HepG2 (cell line): Measurements from ENCODE around the gene RPL37A. TPM values are rescaled to one million over a fixed set of nuclear protein-coding genes. Genes with fewer than 3 reads are reported as not detected.
A peak's percentile ranks its signal among the peaks of the same experiment; 100 is the strongest.

Experiments used
- BRCA1 ChIP-seq: sonication (generic); formaldehyde crosslinking; IDR thresholded peaks from 2 replicates; pipeline ENCODE4 v1.4.0; 2020; ENCODE audit warnings: missing genetic modification reagents
- CREM ChIP-seq, 2 experiments: sonication (generic) in 1 of 2; formaldehyde crosslinking in 1 of 2; IDR thresholded peaks; 2 replicates each; pipeline versions ENCODE4 v1.4.0 to v1.6.1; 2016 to 2020; ENCODE audit warnings: antibody characterized with exemption in 1 of 2, mild to moderate bottlenecking in 1 of 2, missing genetic modification reagents in 1 of 2
- FOSL2 ChIP-seq: sonication (generic); formaldehyde crosslinking; IDR thresholded peaks from 2 replicates; pipeline ENCODE4 v1.4.0; 2020; ENCODE audit warnings: missing genetic modification reagents
- FOXA1 ChIP-seq, 2 experiments: fragments of 450-650 bp in 1 of 2; sonication (generic) in 1 of 2; formaldehyde crosslinking in 1 of 2; IDR thresholded peaks; 2 replicates each; pipeline versions ENCODE4 v1.4.0 to v1.6.1; 2016 to 2020; ENCODE audit warnings: missing genetic modification reagents in 1 of 2
- FOXJ3 ChIP-seq: sonication (generic); formaldehyde crosslinking; IDR thresholded peaks from 2 replicates; pipeline ENCODE4 v1.4.0; 2020; ENCODE audit warnings: missing genetic modification reagents, mild to moderate bottlenecking, borderline replicate concordance
- FOXK1 ChIP-seq: sonication (generic); formaldehyde crosslinking; IDR thresholded peaks from 2 replicates; pipeline ENCODE4 v1.4.0; 2020; ENCODE audit warnings: low read depth, missing genetic modification reagents, borderline replicate concordance
- FOXM1 ChIP-seq: sonication (generic); formaldehyde crosslinking; IDR thresholded peaks from 2 replicates; pipeline ENCODE4 v1.5.0; 2020; ENCODE audit warnings: missing genetic modification reagents
- GATAD1 ChIP-seq: IDR thresholded peaks from 2 replicates; pipeline ENCODE4 v1.6.1; 2016; ENCODE audit warnings: missing genetic modification reagents, missing compliant biosample characterization
- GATAD2A ChIP-seq: IDR thresholded peaks from 2 replicates; pipeline ENCODE4 v1.6.1; 2016
- HDAC2 ChIP-seq: sonication (generic); formaldehyde crosslinking; IDR thresholded peaks from 2 replicates; pipeline ENCODE4 v1.4.0; 2020; ENCODE audit warnings: missing genetic modification reagents
- HOMEZ ChIP-seq: IDR thresholded peaks from 2 replicates; pipeline ENCODE4 v1.6.1; 2016; ENCODE audit warnings: low read depth
- IRF2 ChIP-seq: IDR thresholded peaks from 2 replicates; pipeline ENCODE4 v1.6.1; 2018; ENCODE audit warnings: missing genetic modification reagents, missing compliant biosample characterization
- MED1 ChIP-seq: sonication (generic); formaldehyde crosslinking; IDR thresholded peaks from 2 replicates; pipeline ENCODE4 v1.4.0; 2020; ENCODE audit warnings: missing genetic modification reagents
- NR2F2 ChIP-seq: IDR thresholded peaks from 2 replicates; pipeline ENCODE4 v1.6.1; 2012; ENCODE audit warnings: low read depth, inconsistent platforms, borderline replicate concordance
- PAXIP1 ChIP-seq: sonication (generic); formaldehyde crosslinking; conservative IDR thresholded peaks from 2 replicates; pipeline ENCODE4 v1.4.0; 2020; ENCODE audit warnings: mild to moderate bottlenecking, missing genetic modification reagents, moderate library complexity
- SOX13 ChIP-seq, 3 experiments: fragments of 450-650 bp in 1 of 3; sonication (generic) in 1 of 3; formaldehyde crosslinking in 1 of 3; IDR thresholded peaks in 2 of 3; conservative IDR thresholded peaks in 1 of 3; 2 replicates each; pipeline versions ENCODE4 v1.5.0 to v1.6.1; 2016 to 2020; ENCODE audit warnings: antibody characterized with exemption in 1 of 3, mild to moderate bottlenecking in 1 of 3, missing compliant biosample characterization in 1 of 3, missing genetic modification reagents in 1 of 3, moderate library complexity in 1 of 3
- SOX6 ChIP-seq, 2 experiments: fragments of 450-650 bp in 1 of 2; sonication (generic) in 1 of 2; formaldehyde crosslinking in 1 of 2; IDR thresholded peaks; 2 replicates each; pipeline versions ENCODE4 v1.4.0 to v1.6.1; 2017 to 2020; ENCODE audit warnings: antibody characterized with exemption in 1 of 2, mild to moderate bottlenecking in 1 of 2, missing genetic modification reagents in 1 of 2
- ZMYM3 ChIP-seq: sonication (generic); formaldehyde crosslinking; IDR thresholded peaks from 2 replicates; pipeline ENCODE4 v1.5.1; 2020; ENCODE audit warnings: mild to moderate bottlenecking, missing genetic modification reagents
- polyA plus RNA-seq, 8 experiments: library from polyadenylated mRNA; depleted of rRNA in 3 of 8; stranded (reverse) in 7 of 8; unstranded in 1 of 8; fragments of >200 nt; fragmentation: Illumina TruSeq in 4 of 8; extraction: Trizol in 4 of 8; gene quantifications; 2 replicates each; pipeline versions ENCODE4 v1.2.1 to v1.2.3, GENCODE V29; 2011 to 2016; ENCODE audit warnings: low read depth in 4 of 8, missing spikeins in 1 of 8, mixed read lengths in 1 of 8; ENCODE audit not compliant: insufficient read depth in 1 of 8
- total RNA-seq, 5 experiments: library from RNA; depleted of rRNA; stranded (reverse); fragments of >200 nt; fragmentation: Illumina TruSeq; extraction: Trizol; gene quantifications; 2 replicates each; pipeline ENCODE4 v1.2.3, GENCODE V29; 2016; ENCODE audit warnings: low read depth in 1 of 5
- TF ChIP-seq, protein P1 (sequence below): sonication (generic); formaldehyde crosslinking; IDR thresholded peaks from 2 replicates; pipeline ENCODE4 v1.4.0; 2020; ENCODE audit warnings: missing genetic modification reagents
- TF ChIP-seq, protein P2 (sequence below): IDR thresholded peaks from 2 replicates; pipeline ENCODE4 v1.6.1; 2012; ENCODE audit warnings: inconsistent platforms
- TF ChIP-seq, protein P3 (sequence below): sonication (generic); formaldehyde crosslinking; IDR thresholded peaks from 2 replicates; pipeline ENCODE4 v1.8.1; 2022; ENCODE audit warnings: mild to moderate bottlenecking, missing genetic modification reagents

RPL37A gene
- total and polyA plus RNA-seq, 2 of the 13 experiments (the other 11 are each of a cell fraction or from before 2014, with no cell fraction given), result 6,902 to 7,910 TPM

GRCh38 chr2:216522892-216523502 is 24.4 kb downstream of the RPL37A start (continued):
- TF ChIP-seq FOXM1 (CRISPR knock-in tag), result no peak
- TF ChIP-seq GATAD1 (CRISPR knock-in tag), result 0 out of 2 replicates have a peak, but pooled peaks have one; percentile 42
- peak; percentile 69 for TF ChIP-seq HDAC2 (CRISPR knock-in tag)
- TF ChIP-seq MED1, result peak; percentile 91
- no peak for TF ChIP-seq ZMYM3 (CRISPR knock-in tag)
- TF ChIP-seq, protein P1, sequence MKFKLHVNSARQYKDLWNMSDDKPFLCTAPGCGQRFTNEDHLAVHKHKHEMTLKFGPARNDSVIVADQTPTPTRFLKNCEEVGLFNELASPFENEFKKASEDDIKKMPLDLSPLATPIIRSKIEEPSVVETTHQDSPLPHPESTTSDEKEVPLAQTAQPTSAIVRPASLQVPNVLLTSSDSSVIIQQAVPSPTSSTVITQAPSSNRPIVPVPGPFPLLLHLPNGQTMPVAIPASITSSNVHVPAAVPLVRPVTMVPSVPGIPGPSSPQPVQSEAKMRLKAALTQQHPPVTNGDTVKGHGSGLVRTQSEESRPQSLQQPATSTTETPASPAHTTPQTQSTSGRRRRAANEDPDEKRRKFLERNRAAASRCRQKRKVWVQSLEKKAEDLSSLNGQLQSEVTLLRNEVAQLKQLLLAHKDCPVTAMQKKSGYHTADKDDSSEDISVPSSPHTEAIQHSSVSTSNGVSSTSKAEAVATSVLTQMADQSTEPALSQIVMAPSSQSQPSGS (CRISPR knock-in tag), result peak; percentile 32; the same call in 1 of the 2 replicates
- peak; percentile 91 for TF ChIP-seq FOSL2 (CRISPR knock-in tag)
- no peak for TF ChIP-seq SOX6 (IDR thresholded peaks at IDR 0.05)
- peak; percentile 83 for TF ChIP-seq SOX6 (CRISPR knock-in tag; IDR thresholded peaks at IDR 0.05)
- TF ChIP-seq NR2F2, result peak; percentile 84; the same call in 1 of the 2 replicates
- peak; percentile 37; the same call in 1 of the 2 replicates for TF ChIP-seq SOX13 (IDR thresholded peaks at IDR 0.05)
- peak in 1 of 2 experiments; percentile 86; a peak in 2 of 4 replicates for TF ChIP-seq SOX13 (CRISPR knock-in tag; conservative IDR thresholded peaks at IDR 0.05 in 1 of 2, IDR thresholded peaks at IDR 0.05 in 1 of 2)
- TF ChIP-seq PAXIP1, result peak; percentile 96
- peak; percentile 82; the same call in 1 of the 2 replicates for TF ChIP-seq FOXJ3 (CRISPR knock-in tag)
- TF ChIP-seq, protein P2, sequence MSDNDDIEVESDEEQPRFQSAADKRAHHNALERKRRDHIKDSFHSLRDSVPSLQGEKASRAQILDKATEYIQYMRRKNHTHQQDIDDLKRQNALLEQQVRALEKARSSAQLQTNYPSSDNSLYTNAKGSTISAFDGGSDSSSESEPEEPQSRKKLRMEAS, result peak; percentile 20; the same call in 1 of the 2 replicates
- TF ChIP-seq, protein P3, sequence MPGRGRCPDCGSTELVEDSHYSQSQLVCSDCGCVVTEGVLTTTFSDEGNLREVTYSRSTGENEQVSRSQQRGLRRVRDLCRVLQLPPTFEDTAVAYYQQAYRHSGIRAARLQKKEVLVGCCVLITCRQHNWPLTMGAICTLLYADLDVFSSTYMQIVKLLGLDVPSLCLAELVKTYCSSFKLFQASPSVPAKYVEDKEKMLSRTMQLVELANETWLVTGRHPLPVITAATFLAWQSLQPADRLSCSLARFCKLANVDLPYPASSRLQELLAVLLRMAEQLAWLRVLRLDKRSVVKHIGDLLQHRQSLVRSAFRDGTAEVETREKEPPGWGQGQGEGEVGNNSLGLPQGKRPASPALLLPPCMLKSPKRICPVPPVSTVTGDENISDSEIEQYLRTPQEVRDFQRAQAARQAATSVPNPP (CRISPR knock-in tag), result no peak
- peak; percentile 85 for TF ChIP-seq CREM (IDR thresholded peaks at IDR 0.05)
- no peak for TF ChIP-seq CREM (CRISPR knock-in tag; IDR thresholded peaks at IDR 0.05)
- TF ChIP-seq FOXA1 (IDR thresholded peaks at IDR 0.05), result 0 out of 2 replicates have a peak, but pooled peaks have one; percentile 27
- TF ChIP-seq FOXA1 (CRISPR knock-in tag; IDR thresholded peaks at IDR 0.05), result 0 out of 2 replicates have a peak, but pooled peaks have one; percentile 24
- TF ChIP-seq HOMEZ (CRISPR knock-in tag), result peak; percentile 66; the same call in 1 of the 2 replicates
- 0 out of 2 replicates have a peak, but pooled peaks have one; percentile 57 for TF ChIP-seq BRCA1 (CRISPR knock-in tag)
- peak; percentile 65 for TF ChIP-seq IRF2
- peak; percentile 74 for TF ChIP-seq GATAD2A (CRISPR knock-in tag)
- peak; percentile 78; the same call in 1 of the 2 replicates for TF ChIP-seq FOXK1
